GM21515 (cell line): ENCODE measurements around the gene HABP2.
A peak's percentile ranks its signal among the peaks of the same experiment; 100 is the strongest.

Experiments
- ATAC-seq: cut with Tn5 transposase; IDR thresholded peaks from one replicate; pipeline ENCODE4 v1.9.1; 2021; ENCODE audit not compliant: unreplicated experiment

Gene HABP2

GRCh38 chr10:113555751-113556150 is 2.9 kb downstream of the HABP2 start:
- no peak for ATAC-seq

DNA sequence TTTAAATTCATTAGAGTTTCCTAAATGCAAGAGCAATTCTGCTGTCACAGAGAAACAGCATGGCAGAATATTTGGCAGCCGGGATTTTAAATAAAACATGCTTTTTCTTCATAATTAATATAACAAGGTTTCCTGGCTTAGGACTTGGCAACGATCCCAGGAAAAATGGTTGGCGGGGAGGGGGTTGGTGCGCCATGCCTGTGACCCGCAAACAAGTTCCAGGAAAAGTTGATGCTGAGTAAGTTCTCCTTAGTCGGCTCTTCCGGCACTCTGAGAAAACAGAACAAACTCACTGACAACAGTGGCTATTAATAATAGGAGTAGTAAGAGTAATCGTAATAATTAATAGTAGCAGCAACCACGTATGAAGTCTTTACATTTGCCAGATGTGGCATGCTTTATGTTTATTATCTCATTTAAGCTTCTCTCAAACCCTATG is 4.6 kb downstream of the HABP2 start:
- no peak for ATAC-seq

- no peak for ATAC-seq
These were observed 5.1 kb downstream of the HABP2 start for GRCh38 chr10:113557903-113558321.

- no peak for ATAC-seq
These were observed 7.2 kb downstream of the HABP2 start for GRCh38 chr10:113560071-113560470.

DNA sequence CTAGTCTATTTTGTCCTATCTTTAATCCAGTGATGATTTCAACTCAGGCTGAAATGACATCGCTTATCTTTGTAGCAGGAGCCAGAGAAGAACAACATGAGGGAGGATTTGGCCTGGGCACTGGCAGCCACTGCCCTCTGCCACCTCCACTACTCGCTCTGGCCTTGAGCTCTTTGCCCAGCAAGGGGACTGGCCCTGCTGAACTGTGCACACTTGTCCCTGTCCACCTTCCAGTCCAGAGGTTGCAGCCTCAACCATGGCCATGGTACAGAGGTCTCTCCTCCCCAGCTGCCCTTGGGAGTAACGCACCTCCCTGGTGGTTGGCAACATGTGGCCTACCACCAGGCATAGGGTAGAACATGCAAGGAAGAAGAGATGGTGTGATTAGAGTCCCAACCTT is 8.4 kb downstream of the HABP2 start:
- no peak for ATAC-seq

DNA sequence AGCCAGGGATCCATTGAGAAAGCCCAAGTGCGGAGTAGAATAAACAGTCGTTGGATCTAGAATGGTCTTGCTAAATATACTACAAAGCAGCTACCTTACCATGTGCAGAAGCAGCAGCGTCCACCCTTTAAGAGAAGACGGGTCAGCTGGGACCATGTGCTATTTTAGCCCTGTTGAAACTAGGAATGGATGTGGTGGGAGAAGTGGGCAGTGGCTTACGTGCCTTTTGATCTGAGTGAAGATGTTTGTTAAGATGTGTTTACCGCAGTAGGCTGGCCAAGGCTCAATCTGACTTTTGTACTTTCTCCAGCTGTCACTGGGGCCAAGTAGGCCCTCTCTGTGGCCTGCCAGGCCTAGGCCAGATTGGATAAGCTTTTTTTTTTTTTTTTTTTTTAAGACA is 9.2 kb downstream of the HABP2 start:
- no peak for ATAC-seq

DNA sequence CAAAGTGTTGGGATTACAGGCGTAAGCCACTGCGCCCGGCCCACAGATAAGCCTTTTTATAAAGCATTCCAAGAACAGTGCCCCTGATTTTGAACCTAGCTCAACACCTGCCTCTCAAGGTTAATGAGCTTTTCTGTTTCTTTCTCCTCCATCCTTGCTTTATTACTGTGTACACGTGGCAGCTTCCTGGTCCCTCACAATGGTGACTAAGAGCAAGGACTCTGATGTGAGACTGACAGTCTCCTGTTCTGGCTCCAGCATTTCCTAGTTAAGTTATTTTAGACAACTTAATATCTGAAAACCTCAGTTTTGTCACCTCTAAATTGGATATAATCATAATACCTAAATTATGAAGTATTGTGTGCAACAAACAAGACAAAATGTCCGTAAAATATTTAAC is 9.9 kb downstream of the HABP2 start:
- no peak for ATAC-seq

DNA sequence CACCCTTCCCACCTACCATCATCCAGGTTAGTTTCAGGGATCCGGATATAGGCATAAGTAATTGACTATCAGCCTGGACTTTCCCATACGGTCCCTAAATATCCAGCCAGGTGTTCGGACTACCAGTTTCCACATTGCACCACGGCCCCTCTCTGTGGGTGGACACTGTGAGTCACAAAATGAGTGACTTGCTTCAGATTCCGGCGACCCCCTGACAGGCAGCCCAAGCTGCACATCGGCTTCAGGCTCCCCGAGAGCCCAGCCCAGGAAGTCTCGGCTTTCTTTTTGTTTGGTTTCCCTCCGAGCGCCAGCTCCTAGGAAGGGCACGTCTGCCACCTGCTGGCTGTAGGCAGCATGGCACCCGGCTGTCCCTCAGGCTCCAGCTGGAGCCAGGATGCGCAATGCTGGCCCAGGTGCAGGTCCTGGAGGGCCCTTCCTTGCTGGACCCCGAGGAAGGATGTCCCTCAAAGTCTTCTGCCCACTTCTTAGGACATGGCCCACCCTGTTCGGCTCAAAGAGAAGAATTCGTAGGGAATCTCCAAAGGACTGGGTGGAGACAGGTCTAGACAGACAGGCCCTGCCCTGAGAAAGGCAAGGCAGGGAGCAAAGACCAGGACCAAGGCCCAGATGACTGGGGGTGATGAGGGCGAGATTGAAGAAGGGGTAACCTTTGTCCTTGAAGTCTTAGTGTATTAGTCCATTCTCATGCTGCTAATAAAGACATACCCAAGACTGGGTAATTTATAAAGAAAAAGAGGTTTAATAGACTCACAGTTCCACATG is 10.6 kb downstream of the HABP2 start:
- ATAC-seq = peak; percentile 98

GRCh38 chr10:113565364-113565763 is 12.5 kb downstream of the HABP2 start:
- no peak for ATAC-seq

GRCh38 chr10:113566888-113567287 is 14.0 kb downstream of the HABP2 start:
- no peak for ATAC-seq

GRCh38 chr10:113569576-113569975 is 16.7 kb downstream of the HABP2 start:
- ATAC-seq = no peak

GRCh38 chr10:113572520-113573290 is 19.9 kb downstream of the HABP2 start:
- no peak for ATAC-seq

- no peak for ATAC-seq
These were observed 20.5 kb downstream of the HABP2 start for GRCh38 chr10:113573368-113573767.

- no peak for ATAC-seq
These were observed 24.0 kb downstream of the HABP2 start for GRCh38 chr10:113576852-113577251.

GRCh38 chr10:113578773-113579172 is 25.9 kb downstream of the HABP2 start:
- no peak for ATAC-seq

DNA sequence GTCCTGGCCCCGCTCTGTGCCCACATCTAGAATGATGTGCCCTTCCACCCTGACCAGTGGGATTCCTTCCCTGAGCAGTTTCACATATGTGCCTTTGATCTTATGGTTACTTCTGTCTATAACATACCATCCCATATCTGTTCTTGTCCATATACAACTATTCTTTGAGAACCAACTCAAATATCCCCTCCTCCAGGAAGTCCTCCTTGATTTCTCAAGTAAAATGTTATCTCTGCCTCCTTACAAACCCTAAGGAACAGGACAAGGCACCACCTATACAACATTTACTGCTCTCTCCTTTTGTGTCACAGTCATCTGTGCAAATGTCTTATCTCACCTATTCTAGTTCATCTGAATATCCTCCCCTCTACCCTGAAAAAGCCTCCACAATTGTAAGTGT is 28.2 kb downstream of the HABP2 start:
- no peak for ATAC-seq

GRCh38 chr10:113583571-113583970 is 30.7 kb downstream of the HABP2 start:
- no peak for ATAC-seq

DNA sequence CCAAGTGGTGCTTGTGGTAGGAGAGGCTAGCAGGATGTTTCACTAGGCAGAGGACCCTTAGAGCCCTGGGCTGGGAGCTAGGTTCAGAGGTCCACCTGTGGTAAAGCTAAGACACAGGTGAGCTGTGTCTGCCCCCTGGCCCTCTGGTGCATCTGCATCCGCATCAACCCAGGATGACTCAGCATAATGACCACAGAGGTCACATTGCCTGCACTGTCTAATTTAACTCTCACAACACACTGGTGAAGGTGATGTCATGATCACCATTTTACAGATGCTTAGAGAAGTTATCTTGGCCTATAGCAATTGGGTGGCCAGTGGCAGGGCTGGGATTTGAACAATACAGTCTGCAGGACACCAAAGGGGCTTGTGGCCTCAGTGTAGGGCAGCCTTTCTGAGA is 33.1 kb downstream of the HABP2 start:
- no peak for ATAC-seq

DNA sequence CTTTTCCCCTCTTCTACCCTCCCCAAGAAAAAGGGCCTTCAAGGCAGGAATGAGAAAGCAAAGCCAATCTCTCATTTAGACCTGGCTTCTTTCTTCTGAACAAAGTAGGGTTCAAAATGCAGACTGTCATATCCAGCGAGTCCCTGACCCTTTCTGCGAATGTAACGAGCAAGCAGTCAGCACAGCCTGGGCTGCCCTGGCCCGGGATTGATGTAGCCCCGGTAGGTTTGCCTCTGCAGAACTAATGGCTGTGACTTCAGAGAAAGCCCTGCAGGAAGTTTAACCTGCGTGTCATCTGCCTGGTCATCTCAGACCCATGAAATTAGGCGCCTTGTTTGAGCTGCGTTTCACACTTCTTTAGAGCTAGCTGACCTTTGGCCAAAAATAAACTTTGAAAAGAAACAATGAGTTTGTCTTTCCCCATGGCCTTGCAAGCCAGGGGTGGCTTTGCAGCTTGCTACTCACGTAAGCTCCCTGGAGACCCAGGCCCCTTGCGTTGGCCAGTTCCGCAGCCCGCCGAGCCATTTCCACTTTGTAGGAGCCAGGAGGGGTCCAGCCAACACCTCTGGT is 36.4 kb downstream of the HABP2 start:
- ATAC-seq = no peak

DNA sequence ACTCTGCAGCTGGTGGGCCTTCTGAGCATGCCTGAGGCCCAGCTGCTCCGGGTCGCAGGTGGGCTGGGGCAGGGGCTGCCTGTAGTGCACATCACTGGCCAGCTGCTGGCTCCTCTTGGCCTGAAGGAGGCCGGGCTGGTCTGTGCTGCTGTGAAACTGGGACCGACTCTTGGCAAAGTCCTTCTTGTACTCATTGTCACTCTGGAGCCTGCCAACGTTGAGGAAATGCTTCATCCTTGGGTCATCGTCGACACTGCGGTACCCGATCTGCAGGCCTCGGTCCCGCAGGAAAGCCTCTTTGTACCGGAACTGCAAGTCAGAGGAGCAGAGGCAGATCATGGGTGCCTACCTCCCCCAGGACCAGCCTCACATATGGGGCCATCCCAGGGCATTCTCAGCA is 37.7 kb downstream of the HABP2 start:
- ATAC-seq = no peak

GRCh38 chr10:113592380-113592779 is 39.5 kb downstream of the HABP2 start:
- no peak for ATAC-seq

DNA sequence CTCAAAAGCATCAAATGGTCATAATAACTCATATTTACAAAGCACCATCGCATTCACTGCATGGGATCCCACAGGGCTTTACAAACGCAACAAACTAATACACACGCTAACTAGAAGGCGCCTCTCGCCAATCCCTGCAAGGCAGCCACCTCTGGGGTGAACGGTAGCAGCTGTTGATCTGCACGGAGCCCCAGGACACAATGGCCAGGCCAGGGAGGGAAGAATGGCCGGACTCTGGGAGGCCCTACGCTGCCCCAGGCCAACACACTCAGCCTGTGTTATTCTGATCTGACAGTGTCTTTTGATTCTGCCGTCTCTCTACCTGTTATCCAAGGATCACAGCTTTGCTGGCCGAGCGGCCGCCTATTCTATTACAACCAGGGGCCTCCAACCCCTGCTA is 41.8 kb downstream of the HABP2 start:
- no peak for ATAC-seq
